ENCODE data around the gene CDKAL1. TPM values are rescaled to one million over a fixed set of nuclear protein-coding genes. Genes with fewer than 3 reads are reported as not detected.

CDKAL1 gene
- total RNA-seq, 1 experiment from 2014 or later, result 13.8 TPM

DNA sequence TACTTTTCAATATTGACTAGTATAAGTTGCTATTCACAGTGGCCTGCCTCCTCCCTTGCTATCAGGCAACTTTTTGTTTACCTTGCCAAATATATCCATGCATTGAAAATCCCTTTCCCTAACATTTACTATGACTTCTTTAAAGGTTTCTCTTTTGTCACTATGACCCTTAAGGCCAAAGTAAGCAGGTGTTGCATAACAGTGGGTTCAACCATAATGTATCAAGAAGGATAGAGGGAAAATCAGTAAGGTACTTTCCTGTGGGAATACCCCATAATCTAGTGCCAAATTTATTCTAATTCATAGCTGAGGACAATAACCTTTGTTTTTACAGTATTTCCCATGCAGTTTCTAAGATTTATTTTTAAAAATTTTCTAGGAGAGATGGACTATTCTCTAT lies 527.6 kb downstream of the CDKAL1 start:
- H2AFZ ChIP-seq (ENCODE audit: low read length), result no peak overlapping the region
- no peaks in the 10 kb centered on the region for H3F3A ChIP-seq (ENCODE audit: low read length, unreplicated experiment)
- no peak for DNase-seq
- CTCF ChIA-PET, result no interaction called here
- no peak overlapping the region for H3K27ac ChIP-seq (ENCODE audit: low read length)
- no TSS peak for BruUV-seq (replicated peaks)
- H3K79me2 ChIP-seq (ENCODE audit: low read length), result no peaks in the 10 kb centered on the region
- no peak overlapping the region for H3K9ac ChIP-seq (ENCODE audit: low read length)
- no peaks in the 10 kb centered on the region for H3K36me3 ChIP-seq (ENCODE audit: low read depth, low read length)
- H4K20me1 ChIP-seq (ENCODE audit: low read length), result no peaks in the 10 kb centered on the region
- no peaks in the 10 kb centered on the region for H3K9me3 ChIP-seq (ENCODE audit: low read length)
- POLR2A ChIA-PET (ENCODE audit: unreplicated experiment), result no interaction called here
- intact Hi-C loops (cut with micrococcal nuclease), result no loop called here
- TF ChIP-seq EZH2phosphoT487 (IDR thresholded peaks at IDR 0.05; ENCODE audit: borderline replicate concordance, low read length) (no peak), EZH2 (IDR thresholded peaks at IDR 0.05; ENCODE audit: low read length, unreplicated experiment) (no peak)
- TF ChIP-seq, protein P1, sequence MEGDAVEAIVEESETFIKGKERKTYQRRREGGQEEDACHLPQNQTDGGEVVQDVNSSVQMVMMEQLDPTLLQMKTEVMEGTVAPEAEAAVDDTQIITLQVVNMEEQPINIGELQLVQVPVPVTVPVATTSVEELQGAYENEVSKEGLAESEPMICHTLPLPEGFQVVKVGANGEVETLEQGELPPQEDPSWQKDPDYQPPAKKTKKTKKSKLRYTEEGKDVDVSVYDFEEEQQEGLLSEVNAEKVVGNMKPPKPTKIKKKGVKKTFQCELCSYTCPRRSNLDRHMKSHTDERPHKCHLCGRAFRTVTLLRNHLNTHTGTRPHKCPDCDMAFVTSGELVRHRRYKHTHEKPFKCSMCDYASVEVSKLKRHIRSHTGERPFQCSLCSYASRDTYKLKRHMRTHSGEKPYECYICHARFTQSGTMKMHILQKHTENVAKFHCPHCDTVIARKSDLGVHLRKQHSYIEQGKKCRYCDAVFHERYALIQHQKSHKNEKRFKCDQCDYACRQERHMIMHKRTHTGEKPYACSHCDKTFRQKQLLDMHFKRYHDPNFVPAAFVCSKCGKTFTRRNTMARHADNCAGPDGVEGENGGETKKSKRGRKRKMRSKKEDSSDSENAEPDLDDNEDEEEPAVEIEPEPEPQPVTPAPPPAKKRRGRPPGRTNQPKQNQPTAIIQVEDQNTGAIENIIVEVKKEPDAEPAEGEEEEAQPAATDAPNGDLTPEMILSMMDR (conservative IDR thresholded peaks at IDR 0.05; ENCODE audit: low read depth, low read length), result no peak
- H3K27me3 ChIP-seq (ENCODE audit: low read length), result no peaks in the 10 kb centered on the region
- ATAC-seq, result no peak
- H3K4me2 ChIP-seq (ENCODE audit: low read length), result no peak overlapping the region
- H3K4me3 ChIP-seq (ENCODE audit: low read length), result no peak overlapping the region
- H3K9me2 ChIP-seq (replicated peaks; ENCODE audit: low read length), result no peaks in the 10 kb centered on the region
- no peaks in the 10 kb centered on the region for H3K4me1 ChIP-seq (ENCODE audit: insufficient read depth, low read length)

DNA sequence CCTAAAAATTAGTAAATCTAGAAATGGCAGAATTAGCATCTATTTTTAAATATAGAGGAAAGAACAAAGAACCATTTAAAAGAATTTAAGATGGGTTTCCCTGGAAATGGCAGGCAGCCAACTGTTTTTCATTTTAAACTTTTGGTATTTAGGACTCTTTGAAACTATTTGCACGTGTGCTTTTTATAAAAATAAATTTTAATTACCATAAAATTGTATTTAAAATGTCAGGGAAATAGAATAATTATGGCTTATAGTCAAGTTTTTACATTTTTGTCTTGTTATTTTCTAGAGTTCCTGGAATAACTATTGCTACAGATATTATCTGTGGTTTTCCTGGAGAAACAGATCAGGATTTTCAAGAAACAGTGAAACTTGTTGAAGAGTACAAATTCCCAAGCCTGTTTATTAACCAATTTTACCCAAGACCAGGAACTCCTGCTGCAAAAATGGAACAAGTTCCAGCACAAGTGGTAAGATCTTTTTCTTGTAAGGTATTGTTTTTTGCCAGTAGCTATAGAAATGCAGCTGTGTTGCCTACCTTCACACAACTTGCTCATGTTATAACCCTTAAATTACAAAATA lies 530.6 kb downstream of the CDKAL1 start:
- DNase-seq (no peak), ATAC-seq (no peak)
- no peaks in the 10 kb centered on the region for H3K9me2 ChIP-seq (replicated peaks; ENCODE audit: low read length)
- TF ChIP-seq EZH2 (IDR thresholded peaks at IDR 0.05; ENCODE audit: low read length, unreplicated experiment) (no peak), EZH2phosphoT487 (IDR thresholded peaks at IDR 0.05; ENCODE audit: borderline replicate concordance, low read length) (no peak)
- TF ChIP-seq, protein P1 (conservative IDR thresholded peaks at IDR 0.05; ENCODE audit: low read depth, low read length), result no peak
- no peak overlapping the region for H3K9ac ChIP-seq (ENCODE audit: low read length)
- POLR2A ChIA-PET (ENCODE audit: unreplicated experiment), result no interaction called here
- no peak overlapping the region for H3K27ac ChIP-seq (ENCODE audit: low read length)
- no peaks in the 10 kb centered on the region for H3K36me3 ChIP-seq (ENCODE audit: low read depth, low read length)
- no peaks in the 10 kb centered on the region for H4K20me1 ChIP-seq (ENCODE audit: low read length)
- intact Hi-C loops (cut with micrococcal nuclease), result no loop called here
- CTCF ChIA-PET, result no interaction called here
- H3K27me3 ChIP-seq (ENCODE audit: low read length), result no peaks in the 10 kb centered on the region
- no peaks in the 10 kb centered on the region for H3F3A ChIP-seq (ENCODE audit: low read length, unreplicated experiment)
- no peak overlapping the region for H3K4me2 ChIP-seq (ENCODE audit: low read length)
- H3K4me1 ChIP-seq (ENCODE audit: insufficient read depth, low read length), result peaks cover 11% of the 10 kb centered on the region
- H3K9me3 ChIP-seq (ENCODE audit: low read length), result no peaks in the 10 kb centered on the region
- H2AFZ ChIP-seq (ENCODE audit: low read length), result no peak overlapping the region
- no peak overlapping the region for H3K4me3 ChIP-seq (ENCODE audit: low read length)
- no TSS peak for BruUV-seq (replicated peaks)
- no peaks in the 10 kb centered on the region for H3K79me2 ChIP-seq (ENCODE audit: low read length)

DNA sequence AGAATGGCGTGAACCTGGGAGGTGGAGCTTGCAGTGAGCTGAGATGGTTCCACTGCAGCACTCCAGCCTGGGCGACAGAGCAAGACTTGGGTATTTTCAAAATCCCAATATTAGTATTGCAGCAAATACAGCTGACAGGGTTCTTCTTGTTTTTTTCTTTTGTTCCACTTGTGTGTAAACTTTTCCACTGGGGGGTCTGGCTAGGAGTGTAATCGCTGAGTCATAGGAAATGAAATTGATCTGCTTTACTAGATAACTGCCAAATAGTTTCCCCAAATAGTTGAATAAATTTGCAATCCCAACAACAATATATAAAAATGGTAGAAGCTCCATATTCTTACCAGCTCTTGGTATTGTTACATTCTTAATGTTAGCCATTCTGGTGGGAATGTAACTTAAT lies 533.3 kb downstream of the CDKAL1 start:
- ChIA-PET POLR2A (ENCODE audit: unreplicated experiment) (interaction anchor here (0.7 kb wide), 1 partner anchor 12 kb away, joined by 4 read pairs; no protein-coding TSS in a partner anchor), CTCF (no interaction called here)
- ATAC-seq (no peak), DNase-seq (peak; percentile 36)
- no peak overlapping the region for H3K27ac ChIP-seq (ENCODE audit: low read length)
- no peaks in the 10 kb centered on the region for H3K9me3 ChIP-seq (ENCODE audit: low read length)
- H3K79me2 ChIP-seq (ENCODE audit: low read length), result no peaks in the 10 kb centered on the region
- H3K9me2 ChIP-seq (replicated peaks; ENCODE audit: low read length), result no peaks in the 10 kb centered on the region
- H3K4me2 ChIP-seq (ENCODE audit: low read length), result no peak overlapping the region
- peaks cover 11% of the 10 kb centered on the region for H3K4me1 ChIP-seq (ENCODE audit: insufficient read depth, low read length)
- no peaks in the 10 kb centered on the region for H4K20me1 ChIP-seq (ENCODE audit: low read length)
- no peaks in the 10 kb centered on the region for H3K36me3 ChIP-seq (ENCODE audit: low read depth, low read length)
- H3K9ac ChIP-seq (ENCODE audit: low read length), result no peak overlapping the region
- no peak overlapping the region for H2AFZ ChIP-seq (ENCODE audit: low read length)
- no peaks in the 10 kb centered on the region for H3K27me3 ChIP-seq (ENCODE audit: low read length)
- H3F3A ChIP-seq (ENCODE audit: low read length, unreplicated experiment), result no peaks in the 10 kb centered on the region
- TF ChIP-seq EZH2phosphoT487 (IDR thresholded peaks at IDR 0.05; ENCODE audit: borderline replicate concordance, low read length) (no peak), EZH2 (IDR thresholded peaks at IDR 0.05; ENCODE audit: low read length, unreplicated experiment) (no peak)
- TF ChIP-seq, protein P1 (conservative IDR thresholded peaks at IDR 0.05; ENCODE audit: low read depth, low read length), result no peak
- no peak overlapping the region for H3K4me3 ChIP-seq (ENCODE audit: low read length)
- intact Hi-C loops (cut with micrococcal nuclease), result no loop called here
- BruUV-seq (replicated peaks), result no TSS peak
